K562 (cell line): ENCODE results near the gene PREX1. TPM values are rescaled to one million over a fixed set of nuclear protein-coding genes. Genes with fewer than 3 reads are reported as not detected.

Experiments used
- ATAC-seq: fragments of 200-7000 bp; cut with Tn5 transposase; 3 replicates; pipeline ENCODE4 v1.9.1; 2020; ENCODE audit warnings: moderate library complexity
- BruUV-seq: library from RNA; stranded (reverse); fragments of 400-500 nt; replicated peaks from 2 replicates; lab custom pipeline; 2021; lab: Mats Ljungman, UMichigan
- CTCF ChIA-PET: fragments of 300-600 bp; formaldehyde crosslinking; extraction: SDS; loops from one replicate; lab custom pipeline; 2021; ENCODE audit warnings: low intra/inter-chr PET ratio; lab: Yijun Ruan, JAX
- POLR2A ChIA-PET: fragments of 300-600, 350-650 bp; sonication (Branson Sonifier 250); formaldehyde crosslinking; extraction: SDS; loops from one replicate; lab custom pipeline; 2021; ENCODE audit warnings: antibody characterized with exemption, inconsistent platforms; lab: Yijun Ruan, JAX
- DNase-seq, 4 experiments: peaks; one replicate each; pipeline versions ENCODE4 v3.0.0 to v3.0.0-alpha.2; 2011 to 2018; ENCODE audit warnings: low spot score in 3 of 4, mixed read lengths in 3 of 4; ENCODE audit errors: extremely low read depth in 1 of 4
- FAIRE-seq: peaks from 2 replicates; lab custom pipeline; 2011; peaks lifted over from hg19 to GRCh38; lab: Jason Lieb, UNC
- H2AFZ ChIP-seq: 2 replicates; pipeline ENCODE4 v1.6.0; 2011; ENCODE audit warnings: low read depth, low read length, control low read depth, inconsistent platforms
- H3K27ac ChIP-seq: fragments of 200-600 bp; 3 replicates; pipeline ENCODE4 v1.8.0; 2011; ENCODE audit warnings: low read depth, mild to moderate bottlenecking, control low read depth, inconsistent platforms, low read length, moderate library complexity, mixed read lengths; ENCODE audit errors: extremely low read depth
- H3K27me3 ChIP-seq, 2 experiments: fragments of 300-600 bp in 1 of 2; 2 replicates in 1 of 2; 3 replicates in 1 of 2; pipeline versions ENCODE4 v1.6.0 to v1.8.0; 2011; ENCODE audit warnings: inconsistent platforms in 2 of 2, low read length in 2 of 2, mild to moderate bottlenecking in 1 of 2, mixed read lengths in 1 of 2, moderate library complexity in 1 of 2; ENCODE audit not compliant: control insufficient read depth in 2 of 2, insufficient read depth in 2 of 2
- H3K36me3 ChIP-seq: fragments of 300-600 bp; 3 replicates; pipeline ENCODE4 v1.8.0; 2011; ENCODE audit warnings: mild to moderate bottlenecking, low read length, inconsistent platforms; ENCODE audit not compliant: control insufficient read depth, insufficient read depth
- H3K4me1 ChIP-seq, 2 experiments: fragments of 200-600 bp in 1 of 2; replicated peaks in 1 of 2; 2 replicates in 1 of 2; 3 replicates in 1 of 2; pipeline versions ENCODE4 v1.5.1 to v1.8.0; 2011; ENCODE audit warnings: inconsistent platforms in 2 of 2, low read length in 2 of 2, mild to moderate bottlenecking in 1 of 2, mixed read lengths in 1 of 2, moderate library complexity in 1 of 2; ENCODE audit not compliant: control insufficient read depth in 2 of 2, insufficient read depth in 2 of 2
- H3K4me2 ChIP-seq: 2 replicates; pipeline ENCODE4 v1.6.1; 2011; ENCODE audit warnings: low read length, control low read depth, inconsistent platforms, mixed read lengths; ENCODE audit not compliant: insufficient read depth
- H3K4me3 ChIP-seq: fragments of 200-600 bp; sonication (generic), shearing (Covaris generic); 2 replicates; pipeline ENCODE4 v1.5.1; 2016; ENCODE audit warnings: control low read depth, inconsistent platforms
- H3K79me2 ChIP-seq: fragments of 200-600 bp; 3 replicates; pipeline ENCODE4 v1.8.0; 2011; ENCODE audit warnings: low read length, inconsistent platforms; ENCODE audit not compliant: control insufficient read depth, insufficient read depth
- H3K9ac ChIP-seq, 2 experiments: 2 replicates each; pipeline versions ENCODE4 v1.6.0 to v1.6.1; 2011; ENCODE audit warnings: low read depth in 2 of 2, low read length in 2 of 2, control low read depth in 1 of 2, inconsistent platforms in 1 of 2, mild to moderate bottlenecking in 1 of 2, mixed read lengths in 1 of 2; ENCODE audit not compliant: insufficient read depth in 1 of 2
- H3K9me1 ChIP-seq: one replicate; pipeline ENCODE4 v1.6.0; 2011; ENCODE audit warnings: inconsistent platforms, mild to moderate bottlenecking, low read length, moderate library complexity; ENCODE audit not compliant: control insufficient read depth, insufficient read depth
- H3K9me3 ChIP-seq: replicated peaks from 2 replicates; pipeline ENCODE4 v1.5.1; 2011; ENCODE audit warnings: low read depth, low read length, inconsistent platforms; ENCODE audit not compliant: control insufficient read depth, insufficient read depth
- H4K20me1 ChIP-seq: replicated peaks from 2 replicates; pipeline ENCODE4 v1.6.1; 2011; ENCODE audit warnings: low read length, inconsistent platforms, mixed read lengths; ENCODE audit not compliant: control insufficient read depth, insufficient read depth
- FOXK2 ChIP-seq, 2 experiments: fragments of 450-650 bp; IDR thresholded peaks in 1 of 2; conservative IDR thresholded peaks in 1 of 2; 2 replicates each; pipeline ENCODE4 v1.6.1; 2016; ENCODE audit warnings: low read depth in 2 of 2, mild to moderate bottlenecking in 1 of 2
- MAFF ChIP-seq: IDR thresholded peaks from 2 replicates; pipeline ENCODE4 v1.6.1; 2012; ENCODE audit warnings: low read length, improper control_type of control experiment
- MCM7 ChIP-seq, 2 experiments: fragments of 450-650 bp; IDR thresholded peaks; 2 replicates each; pipeline ENCODE4 v1.6.1; 2016 to 2018
- MECOM ChIP-seq: fragments of 250-450 bp; sonication (Bioruptor Pico); IDR thresholded peaks from 2 replicates; pipeline ENCODE4 v1.8.0; 2022; ENCODE audit warnings: inconsistent platforms
- RUNX1 ChIP-seq: sonication (generic); IDR thresholded peaks from 2 replicates; pipeline ENCODE4 v1.6.1; 2016; ENCODE audit warnings: antibody characterized with exemption, low read depth
- SIRT6 ChIP-seq: IDR thresholded peaks from one replicate; pipeline ENCODE4 v1.6.1; 2012; ENCODE audit warnings: low read depth, mild to moderate bottlenecking, control low read depth, inconsistent platforms, low read length, moderate library complexity
- STAT5B ChIP-seq: fragments of 250-450 bp; sonication (Bioruptor Pico); IDR thresholded peaks from 2 replicates; pipeline ENCODE4 v1.8.0; 2021; ENCODE audit warnings: mild to moderate bottlenecking, inconsistent platforms
- TBL1XR1 ChIP-seq, 2 experiments: IDR thresholded peaks; 2 replicates each; pipeline ENCODE4 v1.6.1; 2012; ENCODE audit warnings: improper control_type of control experiment in 2 of 2, low read length in 2 of 2, mild to moderate bottlenecking in 1 of 2
- TSHZ1 ChIP-seq: fragments of 250-450 bp; sonication (Bioruptor Pico); IDR thresholded peaks from 2 replicates; pipeline ENCODE4 v1.4.0; 2020; ENCODE audit warnings: mild to moderate bottlenecking, moderate library complexity
- ZBTB7A ChIP-seq: IDR thresholded peaks from 2 replicates; pipeline ENCODE4 v1.6.1; 2011; ENCODE audit warnings: low read depth, mild to moderate bottlenecking, low read length, moderate library complexity, borderline replicate concordance; ENCODE audit not compliant: control insufficient read depth
- ZNF23 ChIP-seq: fragments of 250-450 bp; sonication (Bioruptor Pico); IDR thresholded peaks from 2 replicates; pipeline ENCODE4 v1.4.0; 2020; ENCODE audit warnings: mild to moderate bottlenecking
- ZNF408 ChIP-seq: fragments of 250-450 bp; sonication (Bioruptor Pico); IDR thresholded peaks from 2 replicates; pipeline ENCODE4 v1.4.0; 2020; ENCODE audit warnings: low read depth, mild to moderate bottlenecking, moderate library complexity
- ZNF668 ChIP-seq: fragments of 250-450 bp; sonication (Bioruptor Pico); IDR thresholded peaks from 2 replicates; pipeline ENCODE4 v1.8.0; 2022; ENCODE audit warnings: mild to moderate bottlenecking, inconsistent platforms
- ZNF764 ChIP-seq: fragments of 250-450 bp; sonication (Bioruptor Pico); IDR thresholded peaks from 2 replicates; pipeline ENCODE4 v1.4.0; 2020; ENCODE audit warnings: low read depth, mild to moderate bottlenecking, moderate library complexity
- WGBS: fragments of 100-300 bp; shearing (Covaris generic); methylation state at CpG from one replicate; pipeline ENCODE4 v1.1.6; 2016; ENCODE audit warnings: low coverage, mixed read lengths; ENCODE audit not compliant: insufficient coverage; ENCODE audit errors: missing lambda C conversion rate; 5-methylcytosine and 5-hydroxymethylcytosine counted together
- in situ Hi-C: fragments of 300-500 bp; cut with MboI; formaldehyde crosslinking; loops from 4 replicates; pipeline ENCODE4 v1.15.0; 2018; ENCODE audit warnings: inconsistent platforms, mixed read lengths
- intact Hi-C: fragments of 100-400 bp; cut with micrococcal nuclease; formaldehyde crosslinking; loops from 2 replicates; pipeline ENCODE4 v1.14.2; 2022
- polyA plus RNA-seq, 8 experiments: library from polyadenylated mRNA; depleted of rRNA in 4 of 8; stranded (reverse) in 5 of 8; unstranded in 3 of 8; fragments of >200 nt; fragmentation: Nextera tagmentation in 2 of 8; fragmentation: Illumina TruSeq in 1 of 8; extraction: Ambion mirVana in 2 of 8; extraction: Trizol in 1 of 8; gene quantifications; 2 replicates each; pipeline versions ENCODE4 v1.2.1 to v1.2.3, GENCODE V29; 2011 to 2014; ENCODE audit warnings: inconsistent platforms in 1 of 8, missing spikeins in 1 of 8
- total RNA-seq, 7 experiments: library from RNA; depleted of rRNA in 6 of 7; stranded (reverse); fragments of >200 nt in 6 of 7; fragmentation: Illumina TruSeq in 2 of 7; extraction: Trizol in 2 of 7; gene quantifications; 2 replicates each; pipeline versions ENCODE4 v1.2.1 to v1.2.3, GENCODE V29; 2011 to 2021; ENCODE audit warnings: low replicate concordance in 1 of 7
- TF ChIP-seq, protein P1 (sequence below), 2 experiments: fragments of 450-650 bp; IDR thresholded peaks; 2 replicates each; pipeline ENCODE4 v1.6.1; 2016

The PREX1 gene
- total and polyA plus RNA-seq, 9 of the 15 experiments (the other 6 are each of a cell fraction or from before 2014, with no cell fraction given), result 0.37 to 10.4 (median 4.8) TPM

DNA sequence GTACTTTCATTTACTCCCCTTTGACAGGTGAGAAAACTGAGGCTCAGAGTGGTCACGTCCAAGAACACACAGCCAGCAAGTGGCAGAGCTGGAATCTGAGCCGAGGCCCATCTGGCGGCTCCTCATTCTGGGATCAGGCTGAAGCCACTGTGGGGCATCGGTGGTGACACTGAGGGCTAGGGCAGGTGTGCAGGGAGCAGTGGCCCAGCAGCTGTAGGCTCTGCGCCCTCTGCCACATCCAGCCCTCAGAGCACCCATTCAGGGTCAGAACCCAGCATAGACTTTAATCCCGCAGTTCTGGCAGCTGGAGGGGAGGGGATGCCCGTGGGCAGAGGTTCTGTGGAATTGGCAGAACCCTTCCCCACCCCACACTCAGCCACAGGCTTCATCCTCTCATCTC is 210.3 kb downstream of the PREX1 start:
- Histone ChIP-seq H4K20me1 (0 out of 2 replicates have a peak, but pooled peaks cover 3% of the 10 kb centered on the region), H3K27ac (no peak overlapping the region), H3K79me2 (no peaks in the 10 kb centered on the region), H3K9ac (no peak overlapping the region), H3K4me2 (no peak overlapping the region), H3K27me3 (peaks cover 2 to 45% of the 10 kb centered on the region in 2 experiments; a peak in 3 of 5 replicates), H3K4me1 (peaks cover 9 to 18% of the 10 kb centered on the region in 2 experiments; a peak in 4 of 5 replicates), H3K9me1 (no peaks in the 10 kb centered on the region), H3K4me3 (no peak overlapping the region), H3K9me3 (no peaks in the 10 kb centered on the region), H2AFZ (no peak overlapping the region), H3K36me3 (no peaks in the 10 kb centered on the region)
- BruUV-seq, result no TSS peak
- in situ Hi-C loops (loop anchor here (5.0 kb wide), 1 partner anchor 945 kb away; no protein-coding TSS in a partner anchor), intact Hi-C loops (no loop called here)
- ATAC-seq (no peak), DNase-seq (no peak), FAIRE-seq (no peak)
- ChIA-PET CTCF (no interaction called here), POLR2A (interaction anchor here (0.6 to 0.7 kb wide), 2 partner anchors 25 to 819 kb away, joined by 3 to 5 read pairs; no protein-coding TSS in a partner anchor)
- WGBS, result 0% methylated on average over 7 of the region's 7 CpGs
- no peak for TF ChIP-seq ZNF408 (CRISPR knock-in tag)
- TF ChIP-seq FOXK2 (conservative IDR thresholded peaks at IDR 0.05 in 1 of 2, IDR thresholded peaks at IDR 0.05 in 1 of 2; ENCODE audit: low read depth in 2 of 2), result no peak
- TF ChIP-seq SIRT6, result no peak
- TF ChIP-seq MECOM (CRISPR knock-in tag), result no peak
- TF ChIP-seq, protein P1, sequence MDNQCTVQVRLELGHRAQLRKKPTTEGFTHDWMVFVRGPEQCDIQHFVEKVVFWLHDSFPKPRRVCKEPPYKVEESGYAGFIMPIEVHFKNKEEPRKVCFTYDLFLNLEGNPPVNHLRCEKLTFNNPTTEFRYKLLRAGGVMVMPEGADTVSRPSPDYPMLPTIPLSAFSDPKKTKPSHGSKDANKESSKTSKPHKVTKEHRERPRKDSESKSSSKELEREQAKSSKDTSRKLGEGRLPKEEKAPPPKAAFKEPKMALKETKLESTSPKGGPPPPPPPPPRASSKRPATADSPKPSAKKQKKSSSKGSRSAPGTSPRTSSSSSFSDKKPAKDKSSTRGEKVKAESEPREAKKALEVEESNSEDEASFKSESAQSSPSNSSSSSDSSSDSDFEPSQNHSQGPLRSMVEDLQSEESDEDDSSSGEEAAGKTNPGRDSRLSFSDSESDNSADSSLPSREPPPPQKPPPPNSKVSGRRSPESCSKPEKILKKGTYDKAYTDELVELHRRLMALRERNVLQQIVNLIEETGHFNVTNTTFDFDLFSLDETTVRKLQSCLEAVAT (IDR thresholded peaks at IDR 0.05), result no peak
- TF ChIP-seq ZNF23 (CRISPR knock-in tag), result no peak
- no peak for TF ChIP-seq RUNX1
- TF ChIP-seq TSHZ1 (CRISPR knock-in tag), result no peak
- TF ChIP-seq ZNF764, result no peak
- no peak for TF ChIP-seq MCM7 (IDR thresholded peaks at IDR 0.05)
- TF ChIP-seq STAT5B (CRISPR knock-in tag), result no peak
- no peak for TF ChIP-seq ZNF668
- TF ChIP-seq MAFF, result no peak
- no peak for TF ChIP-seq ZBTB7A
- TF ChIP-seq TBL1XR1 (IDR thresholded peaks at IDR 0.05; ENCODE audit: low read length in 2 of 2), result no peak
